Esophagus squamous epithelium (tissue), 5 donors: ENCODE measurements around the gene NFATC4. TPM values are rescaled to one million over a fixed set of nuclear protein-coding genes. Genes with fewer than 3 reads are reported as not detected.

Source experiments
- DNase-seq: peaks from one replicate; lab custom pipeline; 2025; lab: John Stamatoyannopoulos, UW
- H3K27ac ChIP-seq, 4 donors: fragments of 200-600 bp; sonication (generic); one replicate each; pipeline ENCODE4 v1.5.1; 2016 to 2019; ENCODE audit warnings: mild to moderate bottlenecking in 1 of 4
- H3K27me3 ChIP-seq, 4 donors: fragments of 200-600 bp; sonication (generic); 1 replicate in 3 of 4; 2 replicates in 1 of 4; pipeline versions ENCODE4 v1.5.1 to v1.6.0; 2017 to 2021; ENCODE audit warnings: antibody characterized with exemption in 1 of 4
- H3K36me3 ChIP-seq, 3 donors: fragments of 200-600 bp; sonication (generic); one replicate each; pipeline ENCODE4 v1.5.1; 2016 to 2019
- H3K4me1 ChIP-seq, 3 donors: fragments of 200-600 bp; sonication (generic); one replicate each; pipeline ENCODE4 v1.5.1; 2017 to 2019
- H3K4me3 ChIP-seq, 4 donors: fragments of 200-600 bp; sonication (generic); 1 replicate in 3 of 4; 2 replicates in 1 of 4; pipeline ENCODE4 v1.5.1; 2016 to 2019; ENCODE audit warnings: mild to moderate bottlenecking in 2 of 4, moderate library complexity in 1 of 4
- H3K9me3 ChIP-seq, 3 donors: fragments of 200-600 bp; sonication (generic); one replicate each; pipeline ENCODE4 v1.5.1; 2016 to 2019
- CTCF ChIP-seq, 6 experiments: fragments of 450-650 bp in 4 of 6; fragments of 200-600 bp in 2 of 6; sonication (generic) in 2 of 6; IDR thresholded peaks; one replicate each; pipeline ENCODE4 v1.5.1; 2016 to 2019; ENCODE audit warnings: antibody characterized with exemption in 6 of 6, mild to moderate bottlenecking in 4 of 6, moderate library complexity in 4 of 6
- POLR2A ChIP-seq, 4 donors: fragments of 450-650 bp; IDR thresholded peaks; one replicate each; pipeline ENCODE4 v1.6.1; 2017; ENCODE audit warnings: antibody characterized with exemption in 4 of 4, mild to moderate bottlenecking in 4 of 4, moderate library complexity in 3 of 4
- WGBS, 2 donors: methylation state at CpG; one replicate each; pipeline ENCODE4 v1.1.5; 2018; 5-methylcytosine and 5-hydroxymethylcytosine counted together
- intact Hi-C: fragments of 100-400 bp; cut with DNase I; formaldehyde crosslinking; loops from one replicate; pipeline ENCODE4 v1.15.0; 2022
- total RNA-seq, 4 donors: library from RNA; depleted of rRNA; stranded (reverse); fragments of >200 nt; gene quantifications; one replicate each; pipeline ENCODE4 v1.1.0, GENCODE V29; 2016
- donor health status: DM: yes; HTN: yes; CAD: no.

Gene NFATC4
- total RNA-seq, 4 donors from 2014 or later = 2.7 to 22.5 (median 9.2) TPM

GRCh38 chr14:24389226-24389848 is 21.4 kb downstream of the NFATC4 start:
- Histone ChIP-seq H3K27me3 (no peaks in the 10 kb centered on the region), H3K4me1 (peaks cover 0 to 39% (median 5%) of the 10 kb centered on the region in 3 donors), H3K27ac (peak overlapping the region in 1 of 4 donors; percentile 30), H3K4me3 (no peak overlapping the region), H3K9me3 (no peaks in the 10 kb centered on the region), H3K36me3 (no peaks in the 10 kb centered on the region)
- 60 to 70% methylated on average over 11 of the region's 11 CpGs for WGBS, 2 donors
- intact Hi-C loops = no loop called here
- no peak for DNase-seq
- TF ChIP-seq POLR2A (IDR thresholded peaks at IDR 0.05) (no peak), CTCF (IDR thresholded peaks at IDR 0.05) (no peak)

GRCh38 chr14:24390701-24391468 is 22.9 kb downstream of the NFATC4 start:
- 46 to 56% methylated on average over 6 of the region's 6 CpGs for WGBS, 2 donors
- H3K27ac ChIP-seq = peak overlapping the region in 2 of 4 donors; percentile 40 to 85

GRCh38 chr14:24392325-24393091 is 24.5 kb downstream of the NFATC4 start:
- H3K27ac ChIP-seq = peak overlapping the region in 3 of 4 donors; percentile 71 to 85 (median 78)
- no peaks in the 10 kb centered on the region for H3K36me3 ChIP-seq
- H3K4me1 ChIP-seq = peaks cover 15 to 63% (median 23%) of the 10 kb centered on the region in 3 donors
- no peaks in the 10 kb centered on the region for H3K27me3 ChIP-seq
- intact Hi-C loops = no loop called here
- no peaks in the 10 kb centered on the region for H3K9me3 ChIP-seq
- TF ChIP-seq CTCF (IDR thresholded peaks at IDR 0.05) = peak in 3 of 6 experiments; percentile 12 to 45 (median 44)
- no peak for TF ChIP-seq POLR2A (IDR thresholded peaks at IDR 0.05)
- H3K4me3 ChIP-seq = peak overlapping the region in 1 of 4 donors; percentile 16
- DNase-seq = no peak
- WGBS, 2 donors = 49 to 60% methylated on average over 8 of the region's 8 CpGs

More at GRCh38 chr14:24390701-24391468, 22.9 kb downstream of the NFATC4 start:
- Histone ChIP-seq H3K4me1 (peaks cover 4 to 48% (median 9%) of the 10 kb centered on the region in 3 donors), H3K36me3 (no peaks in the 10 kb centered on the region), H3K27me3 (no peaks in the 10 kb centered on the region), H3K4me3 (no peak overlapping the region), H3K9me3 (no peaks in the 10 kb centered on the region)
- DNase-seq = no peak
- intact Hi-C loops = no loop called here
- no peak for TF ChIP-seq POLR2A (IDR thresholded peaks at IDR 0.05)
- TF ChIP-seq CTCF (IDR thresholded peaks at IDR 0.05) = no peak

- H3K27me3 ChIP-seq = no peaks in the 10 kb centered on the region
- TF ChIP-seq POLR2A (IDR thresholded peaks at IDR 0.05) (no peak), CTCF (IDR thresholded peaks at IDR 0.05) (no peak)
- H3K9me3 ChIP-seq = no peaks in the 10 kb centered on the region
- H3K4me3 ChIP-seq = no peak overlapping the region
- no peak for DNase-seq
- no peaks in the 10 kb centered on the region for H3K36me3 ChIP-seq
- peaks cover 27 to 75% (median 41%) of the 10 kb centered on the region in 3 donors for H3K4me1 ChIP-seq
- intact Hi-C loops = no loop called here
- H3K27ac ChIP-seq = no peak overlapping the region
- 19 to 27% methylated on average over 3 of the region's 3 CpGs for WGBS, 2 donors
Observed at GRCh38 chr14:24394275-24394674, 26.3 kb downstream of the NFATC4 start.
